ENCODE results near the gene SLAMF7. TPM values are rescaled to one million over a fixed set of nuclear protein-coding genes. Genes with fewer than 3 reads are reported as not detected.

Gene SLAMF7
- total and polyA plus RNA-seq, 3 experiments from 2014 or later: 79.5 to 165 (median 97.4) TPM

- no peaks in the 10 kb centered on the region for H3K27me3 ChIP-seq (ENCODE audit: insufficient read depth, low read length, poor library complexity, severe bottlenecking)
- H3K27me3 Mint-ChIP-seq: peaks cover 0 to 4% of the 10 kb centered on the region in 2 donors
- H3K4me3 Mint-ChIP-seq: peak overlapping the region in 2 of 7 donors; percentile 0 to 27
- no peak overlapping the region for H3K27ac ChIP-seq (ENCODE audit: low read depth, low read length)
- ChIA-PET POLR2A (no interaction called here), CTCF (interaction anchor here (6.1 kb wide), 1 partner anchor 15 kb away, joined by 32 read pairs; no protein-coding TSS in a partner anchor)
- H3K4me3 ChIP-seq (ENCODE audit: low read length): no peak overlapping the region
- H3K9me3 ChIP-seq (ENCODE audit: low read length): no peaks in the 10 kb centered on the region
- H3K36me3 Mint-ChIP-seq: peaks cover 25 to 52% (median 50%) of the 10 kb centered on the region in 3 donors
- H3K27ac Mint-ChIP-seq: peak overlapping the region; percentile 59 to 92 (median 76)
- H3K4me1 Mint-ChIP-seq: peaks cover 82 to 93% (median 87%) of the 10 kb centered on the region in 3 donors
- DNase-seq: no peak
- H3K9me3 Mint-ChIP-seq: no peaks in the 10 kb centered on the region
- H3K36me3 ChIP-seq (ENCODE audit: insufficient read depth, low read length): peaks cover 5% of the 10 kb centered on the region
- peaks cover 74% of the 10 kb centered on the region for H3K4me1 ChIP-seq (ENCODE audit: insufficient read depth, low read length)
Observed at GRCh38 chr1:160753594-160753993, 14.5 kb downstream of the SLAMF7 start.

GRCh38 chr1:160755461-160755860 is 16.4 kb downstream of the SLAMF7 start:
- POLR2A ChIA-PET: interaction anchor here (0.5 to 2.7 kb wide), 8 partner anchors 11 to 170 kb away, joined by 3 to 18 read pairs (median 4); no protein-coding TSS in a partner anchor
- peak overlapping the region; percentile 29 to 86 (median 71) for H3K4me3 Mint-ChIP-seq

GRCh38 chr1:160755911-160756848 is 17.1 kb downstream of the SLAMF7 start:
- peak in 4 of 5 donors; percentile 28 to 76 (median 54) for DNase-seq
- H3K4me3 Mint-ChIP-seq: peak overlapping the region; percentile 29 to 86 (median 71)
- peaks cover 71 to 87% (median 81%) of the 10 kb centered on the region in 3 donors for H3K4me1 Mint-ChIP-seq
- H3K36me3 ChIP-seq (ENCODE audit: insufficient read depth, low read length): no peaks in the 10 kb centered on the region
- H3K9me3 ChIP-seq (ENCODE audit: low read length): no peaks in the 10 kb centered on the region
- H3K36me3 Mint-ChIP-seq: peaks cover 21 to 44% (median 28%) of the 10 kb centered on the region in 3 donors
- H3K27me3 Mint-ChIP-seq: peaks cover 0 to 4% of the 10 kb centered on the region in 2 donors
- peak overlapping the region; percentile 33 for H3K27ac ChIP-seq (ENCODE audit: low read depth, low read length)
- no peaks in the 10 kb centered on the region for H3K27me3 ChIP-seq (ENCODE audit: insufficient read depth, low read length, poor library complexity, severe bottlenecking)
- ChIA-PET POLR2A (interaction anchor here (0.6 to 2.7 kb wide), 10 partner anchors 11 to 121 kb away, joined by 3 to 18 read pairs (median 4); partner anchors contain the start of genes LY9 and SLAMF7), CTCF (interaction anchor here (0.6 to 6.1 kb wide), 8 partner anchors 8 to 74 kb away, joined by 3 to 38 read pairs (median 7); partner anchors contain the start of genes CD48 and SLAMF7)
- H3K9me3 Mint-ChIP-seq: no peaks in the 10 kb centered on the region
- H3K4me3 ChIP-seq (ENCODE audit: low read length): no peak overlapping the region
- H3K27ac Mint-ChIP-seq: peak overlapping the region; percentile 88 to 98 (median 95)
- H3K4me1 ChIP-seq (ENCODE audit: insufficient read depth, low read length): peaks cover 51% of the 10 kb centered on the region

More at GRCh38 chr1:160755461-160755860, 16.4 kb downstream of the SLAMF7 start:
- Mint-ChIP-seq H3K9me3 (no peaks in the 10 kb centered on the region), H3K27ac (peak overlapping the region; percentile 88 to 98 (median 95)), H3K27me3 (peaks cover 0 to 4% of the 10 kb centered on the region in 2 donors), H3K4me1 (peaks cover 76 to 91% (median 88%) of the 10 kb centered on the region in 3 donors), H3K36me3 (peaks cover 24 to 42% (median 35%) of the 10 kb centered on the region in 3 donors)
- CTCF ChIA-PET: interaction anchor here (0.6 to 6.1 kb wide), 8 partner anchors 8 to 196 kb away, joined by 3 to 38 read pairs (median 7); partner anchors contain the start of gene SLAMF7
- no peaks in the 10 kb centered on the region for H3K9me3 ChIP-seq (ENCODE audit: low read length)
- DNase-seq: no peak
- peaks cover 2% of the 10 kb centered on the region for H3K36me3 ChIP-seq (ENCODE audit: insufficient read depth, low read length)
- H3K4me3 ChIP-seq (ENCODE audit: low read length): no peak overlapping the region
- peak overlapping the region; percentile 33 for H3K27ac ChIP-seq (ENCODE audit: low read depth, low read length)
- peaks cover 58% of the 10 kb centered on the region for H3K4me1 ChIP-seq (ENCODE audit: insufficient read depth, low read length)
- H3K27me3 ChIP-seq (ENCODE audit: insufficient read depth, low read length, poor library complexity, severe bottlenecking): no peaks in the 10 kb centered on the region

- H3K27ac ChIP-seq (ENCODE audit: low read depth, low read length): peak overlapping the region; percentile 22
- peaks cover 17 to 44% (median 24%) of the 10 kb centered on the region in 3 donors for H3K36me3 Mint-ChIP-seq
- H3K9me3 Mint-ChIP-seq: no peaks in the 10 kb centered on the region
- H3K4me1 Mint-ChIP-seq: peaks cover 69 to 81% (median 78%) of the 10 kb centered on the region in 3 donors
- H3K9me3 ChIP-seq (ENCODE audit: low read length): no peaks in the 10 kb centered on the region
- peaks cover 47% of the 10 kb centered on the region for H3K4me1 ChIP-seq (ENCODE audit: insufficient read depth, low read length)
- H3K27ac Mint-ChIP-seq: peak overlapping the region; percentile 88 to 98 (median 95)
- H3K27me3 ChIP-seq (ENCODE audit: insufficient read depth, low read length, poor library complexity, severe bottlenecking): no peaks in the 10 kb centered on the region
- DNase-seq: no peak
- H3K4me3 Mint-ChIP-seq: peak overlapping the region; percentile 29 to 86 (median 71)
- H3K27me3 Mint-ChIP-seq: peaks cover 0 to 4% of the 10 kb centered on the region in 2 donors
- H3K4me3 ChIP-seq (ENCODE audit: low read length): no peak overlapping the region
- CTCF ChIA-PET: interaction anchor here (0.9 to 6.1 kb wide), 6 partner anchors 9 to 75 kb away, joined by 3 to 38 read pairs (median 12); partner anchors contain the start of genes CD48 and SLAMF7
- H3K36me3 ChIP-seq (ENCODE audit: insufficient read depth, low read length): no peaks in the 10 kb centered on the region
- POLR2A ChIA-PET: interaction anchor here (0.6 to 2.7 kb wide), 7 partner anchors 10 to 80 kb away, joined by 3 to 18 read pairs (median 4); partner anchors contain the start of genes LY9 and SLAMF7
Observed at GRCh38 chr1:160756849-160757201, 17.8 kb downstream of the SLAMF7 start.

GRCh38 chr1:160758521-160758920 is 19.5 kb downstream of the SLAMF7 start:
- Mint-ChIP-seq H3K27ac (peak overlapping the region in 6 of 8 donors; percentile 43 to 95 (median 67)), H3K27me3 (peaks cover 0 to 4% of the 10 kb centered on the region in 2 donors), H3K9me3 (no peaks in the 10 kb centered on the region), H3K36me3 (peaks cover 5 to 30% (median 7%) of the 10 kb centered on the region in 3 donors), H3K4me3 (peak overlapping the region in 1 of 7 donors; percentile 12), H3K4me1 (peaks cover 55 to 70% (median 62%) of the 10 kb centered on the region in 3 donors)
- CTCF ChIA-PET: interaction anchor here (1.2 to 2.5 kb wide), 3 partner anchors 10 to 77 kb away, joined by 3 to 6 read pairs (median 5); no protein-coding TSS in a partner anchor
- Histone ChIP-seq H3K27me3 (ENCODE audit: insufficient read depth, low read length, poor library complexity, severe bottlenecking) (no peaks in the 10 kb centered on the region), H3K4me3 (ENCODE audit: low read length) (no peak overlapping the region), H3K27ac (ENCODE audit: low read depth, low read length) (no peak overlapping the region), H3K4me1 (ENCODE audit: insufficient read depth, low read length) (peaks cover 36% of the 10 kb centered on the region), H3K36me3 (ENCODE audit: insufficient read depth, low read length) (no peaks in the 10 kb centered on the region), H3K9me3 (ENCODE audit: low read length) (no peaks in the 10 kb centered on the region)
- POLR2A ChIA-PET: interaction anchor here (1.7 kb wide), 1 partner anchor 11 kb away, joined by 4 read pairs; no protein-coding TSS in a partner anchor
- DNase-seq: no peak

- H3K27ac ChIP-seq (ENCODE audit: low read depth, low read length): no peak overlapping the region
- ChIA-PET POLR2A (interaction anchor here (1.7 kb wide), 1 partner anchor 12 kb away, joined by 4 read pairs; no protein-coding TSS in a partner anchor), CTCF (interaction anchor here (2.1 to 2.5 kb wide), 2 partner anchors 9 to 78 kb away, joined by 5 to 6 read pairs; no protein-coding TSS in a partner anchor)
- H3K9me3 Mint-ChIP-seq: no peaks in the 10 kb centered on the region
- peaks cover 0 to 26% (median 4%) of the 10 kb centered on the region in 3 donors for H3K36me3 Mint-ChIP-seq
- no peaks in the 10 kb centered on the region for H3K9me3 ChIP-seq (ENCODE audit: low read length)
- H3K4me3 Mint-ChIP-seq: no peak overlapping the region
- H3K36me3 ChIP-seq (ENCODE audit: insufficient read depth, low read length): no peaks in the 10 kb centered on the region
- no peak overlapping the region for H3K4me3 ChIP-seq (ENCODE audit: low read length)
- peak overlapping the region in 5 of 8 donors; percentile 15 to 92 (median 78) for H3K27ac Mint-ChIP-seq
- peaks cover 28% of the 10 kb centered on the region for H3K4me1 ChIP-seq (ENCODE audit: insufficient read depth, low read length)
- peaks cover 45 to 58% (median 51%) of the 10 kb centered on the region in 3 donors for H3K4me1 Mint-ChIP-seq
- H3K27me3 Mint-ChIP-seq: peaks cover 0 to 4% of the 10 kb centered on the region in 2 donors
- DNase-seq: no peak
- H3K27me3 ChIP-seq (ENCODE audit: insufficient read depth, low read length, poor library complexity, severe bottlenecking): no peaks in the 10 kb centered on the region
Observed at GRCh38 chr1:160759740-160760139, 20.7 kb downstream of the SLAMF7 start.

- DNase-seq: no peak
- H3K4me3 Mint-ChIP-seq: no peak overlapping the region
- H3K27ac ChIP-seq (ENCODE audit: low read depth, low read length): no peak overlapping the region
- peak overlapping the region in 1 of 8 donors; percentile 47 for H3K27ac Mint-ChIP-seq
- peaks cover 0 to 2% of the 10 kb centered on the region in 2 donors for H3K27me3 Mint-ChIP-seq
- peaks cover 0 to 26% (median 4%) of the 10 kb centered on the region in 3 donors for H3K36me3 Mint-ChIP-seq
- H3K27me3 ChIP-seq (ENCODE audit: insufficient read depth, low read length, poor library complexity, severe bottlenecking): no peaks in the 10 kb centered on the region
- no peaks in the 10 kb centered on the region for H3K9me3 Mint-ChIP-seq
- no peaks in the 10 kb centered on the region for H3K36me3 ChIP-seq (ENCODE audit: insufficient read depth, low read length)
- ChIA-PET CTCF (interaction anchor here (1.9 kb wide), 1 partner anchor 34 kb away, joined by 5 read pairs; no protein-coding TSS in a partner anchor), POLR2A (no interaction called here)
- H3K4me3 ChIP-seq (ENCODE audit: low read length): no peak overlapping the region
- H3K9me3 ChIP-seq (ENCODE audit: low read length): no peaks in the 10 kb centered on the region
- peaks cover 40 to 50% (median 45%) of the 10 kb centered on the region in 3 donors for H3K4me1 Mint-ChIP-seq
- H3K4me1 ChIP-seq (ENCODE audit: insufficient read depth, low read length): peaks cover 16% of the 10 kb centered on the region
Observed at GRCh38 chr1:160761046-160761445, 22.0 kb downstream of the SLAMF7 start.
